Putamen (tissue), 1 donor: ENCODE data around the gene SMAD1.

Source experiments
- DNase-seq: peaks from one replicate; pipeline ENCODE4 v3.0.0-alpha.2; 2016; ENCODE audit warnings: low spot score

SMAD1 gene

GRCh38 chr4:145489556-145489955 is 7.9 kb downstream of the SMAD1 start:
- DNase-seq, result no peak

- DNase-seq, result no peak
These were observed 8.7 kb downstream of the SMAD1 start for GRCh38 chr4:145490361-145490760.

GRCh38 chr4:145490796-145491195 is 9.1 kb downstream of the SMAD1 start:
- DNase-seq, result no peak

- no peak for DNase-seq
These were observed 10.7 kb downstream of the SMAD1 start for GRCh38 chr4:145492376-145492775.

- DNase-seq, result no peak
These were observed 11.5 kb downstream of the SMAD1 start for GRCh38 chr4:145493166-145493565.

GRCh38 chr4:145494666-145495270 is 13.1 kb downstream of the SMAD1 start:
- no peak for DNase-seq

- DNase-seq, result no peak
These were observed 14.6 kb downstream of the SMAD1 start for GRCh38 chr4:145496292-145496691.

GRCh38 chr4:145497199-145498149 is 15.8 kb downstream of the SMAD1 start:
- no peak for DNase-seq

GRCh38 chr4:145498430-145498829 is 16.8 kb downstream of the SMAD1 start:
- no peak for DNase-seq

- DNase-seq, result no peak
These were observed 19.5 kb downstream of the SMAD1 start for GRCh38 chr4:145501051-145501660.

GRCh38 chr4:145502809-145503208 is 21.2 kb downstream of the SMAD1 start:
- no peak for DNase-seq

- no peak for DNase-seq
These were observed 21.9 kb downstream of the SMAD1 start for GRCh38 chr4:145503486-145504072.

- DNase-seq, result no peak
These were observed 24.3 kb downstream of the SMAD1 start for GRCh38 chr4:145505995-145506394.

GRCh38 chr4:145507636-145508035 is 26.0 kb downstream of the SMAD1 start:
- DNase-seq, result no peak

- DNase-seq, result no peak
These were observed 30.4 kb downstream of the SMAD1 start for GRCh38 chr4:145511913-145512522.

GRCh38 chr4:145513020-145513621 is 31.5 kb downstream of the SMAD1 start:
- no peak for DNase-seq

- no peak for DNase-seq
These were observed 38.5 kb downstream of the SMAD1 start for GRCh38 chr4:145520172-145520571.

- no peak for DNase-seq
These were observed 39.6 kb downstream of the SMAD1 start for GRCh38 chr4:145521282-145521681.

GRCh38 chr4:145523117-145523516 is 41.5 kb downstream of the SMAD1 start:
- DNase-seq, result no peak

- no peak for DNase-seq
These were observed 42.9 kb downstream of the SMAD1 start for GRCh38 chr4:145524552-145524951.

GRCh38 chr4:145525291-145525740 is 43.7 kb downstream of the SMAD1 start:
- DNase-seq, result no peak

- DNase-seq, result no peak
These were observed 46.1 kb downstream of the SMAD1 start for GRCh38 chr4:145527773-145528172.
